WTC11 (cell line): ENCODE data around the gene UGGT2.

ENCODE experiments used
- GABPB1 ChIP-seq: sonication (generic); formaldehyde crosslinking; IDR thresholded peaks from 2 replicates; pipeline ENCODE4 v1.8.1; 2023; ENCODE audit warnings: mild to moderate bottlenecking, missing genetic modification reagents
- MAX ChIP-seq: sonication (generic); formaldehyde crosslinking; IDR thresholded peaks from 2 replicates; pipeline ENCODE4 v1.8.0; 2022; ENCODE audit warnings: mild to moderate bottlenecking, missing genetic modification reagents

GRCh38 chr13:95809429-95809828 is 243.8 kb downstream of the UGGT2 start:
- no peak for TF ChIP-seq MAX (CRISPR knock-in tag)
- no peak for TF ChIP-seq GABPB1
